HEK293T (cell line): Measurements from ENCODE around the gene SLC39A7.

Experiments used
- BHLHE40 ChIP-seq: fragments of 450-650 bp; IDR thresholded peaks from 2 replicates; pipeline ENCODE4 v1.6.1; 2016; ENCODE audit warnings: mild to moderate bottlenecking, moderate library complexity, borderline replicate concordance
- CTBP1 ChIP-seq: fragments of 450-650 bp; IDR thresholded peaks from 2 replicates; pipeline ENCODE4 v1.6.1; 2016; ENCODE audit warnings: borderline replicate concordance
- FOXA1 ChIP-seq: fragments of 450-650 bp; IDR thresholded peaks from 2 replicates; pipeline ENCODE4 v1.6.1; 2016; ENCODE audit warnings: mild to moderate bottlenecking
- HDGF ChIP-seq: fragments of 450-650 bp; IDR thresholded peaks from 2 replicates; pipeline ENCODE4 v1.6.1; 2017; ENCODE audit warnings: antibody characterized with exemption, borderline replicate concordance
- L3MBTL2 ChIP-seq: fragments of 450-650 bp; conservative IDR thresholded peaks from 2 replicates; pipeline ENCODE4 v1.6.1; 2016; ENCODE audit warnings: mild to moderate bottlenecking
- SUZ12 ChIP-seq: fragments of 450-650 bp; IDR thresholded peaks from 2 replicates; pipeline ENCODE4 v1.6.1; 2016; ENCODE audit warnings: mild to moderate bottlenecking
- TARDBP ChIP-seq: fragments of 450-650 bp; IDR thresholded peaks from 2 replicates; pipeline ENCODE4 v1.6.1; 2016
- ZNF384 ChIP-seq: fragments of 450-650 bp; IDR thresholded peaks from 2 replicates; pipeline ENCODE4 v1.6.1; 2016

DNA sequence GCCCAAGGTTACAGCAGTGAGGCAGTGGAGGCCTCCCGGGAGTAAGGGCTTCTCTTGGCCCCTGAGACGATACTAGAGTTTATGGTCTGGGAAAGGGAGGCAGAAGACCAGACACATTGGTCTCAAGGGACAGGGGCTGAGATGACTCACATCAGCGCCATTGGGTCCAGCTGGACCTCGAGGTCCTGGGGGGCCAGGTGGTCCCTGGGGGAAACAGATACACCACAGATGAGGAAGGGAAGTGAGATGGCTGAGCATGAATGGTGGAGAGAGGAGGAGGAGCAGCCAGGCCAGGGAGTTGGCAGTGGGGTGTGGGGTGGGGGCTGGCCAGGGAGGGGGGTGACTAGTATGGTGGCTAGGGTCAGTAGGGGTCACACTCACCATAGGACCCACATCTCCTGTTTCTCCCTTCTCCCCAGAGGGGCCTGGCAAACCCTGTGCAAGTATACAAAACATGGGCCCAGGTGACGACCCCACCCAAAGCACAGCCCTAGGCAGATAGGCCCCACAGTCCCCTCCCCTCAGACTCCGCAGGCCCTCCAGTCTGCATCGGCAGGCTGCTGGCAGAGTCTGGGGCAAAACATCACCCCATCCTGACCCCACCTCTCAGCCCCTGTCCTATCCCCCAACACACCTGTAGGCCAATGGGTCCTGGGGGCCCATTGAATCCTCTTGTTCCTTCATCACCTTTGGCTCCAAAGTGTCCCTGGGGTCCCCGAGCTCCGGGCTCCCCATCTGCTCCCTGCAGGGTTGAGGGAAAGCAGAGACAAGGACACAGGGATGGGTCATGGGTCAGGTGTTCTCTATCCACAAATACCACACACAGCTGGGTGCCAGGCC lies 30.3 kb upstream of the SLC39A7 start:
- no peak for TF ChIP-seq HDGF
- no peak for TF ChIP-seq SUZ12
- TF ChIP-seq ZNF384: no peak
- TF ChIP-seq FOXA1: no peak
- no peak for TF ChIP-seq CTBP1
- no peak for TF ChIP-seq TARDBP
- TF ChIP-seq BHLHE40: no peak
- TF ChIP-seq L3MBTL2: no peak
